Measurements from ENCODE around the gene MICU1. TPM values are rescaled to one million over a fixed set of nuclear protein-coding genes. Genes with fewer than 3 reads are reported as not detected.

Gene MICU1
- total RNA-seq, 4 donors from 2014 or later: 14.6 to 22.2 (median 20.1) TPM

- Histone ChIP-seq H3K27ac (no peak overlapping the region), H3K9me3 (no peaks in the 10 kb centered on the region), H3K36me3 (peaks cover 0 to 41% (median 0%) of the 10 kb centered on the region in 3 donors), H3K4me3 (no peak overlapping the region), H3K4me1 (no peaks in the 10 kb centered on the region), H3K27me3 (no peaks in the 10 kb centered on the region)
- no peak for TF ChIP-seq CTCF (IDR thresholded peaks at IDR 0.05)
- no peak for TF ChIP-seq POLR2A (IDR thresholded peaks at IDR 0.05)
- intact Hi-C loops (cut with DNase I): no loop called here
- no peak for DNase-seq
- 79 to 94% methylated on average over 3 of the region's 3 CpGs for WGBS, 2 donors
These were observed 58.5 kb downstream of the MICU1 start for GRCh38 chr10:72567421-72567820.

GRCh38 chr10:72564596-72564995 is 61.3 kb downstream of the MICU1 start:
- H3K27ac ChIP-seq: no peak overlapping the region
- 67 to 68% methylated on average over 1 of the region's 1 CpG for WGBS, 2 donors
- no peaks in the 10 kb centered on the region for H3K9me3 ChIP-seq
- peaks cover 0 to 68% (median 0%) of the 10 kb centered on the region in 3 donors for H3K36me3 ChIP-seq
- H3K4me1 ChIP-seq: no peaks in the 10 kb centered on the region
- intact Hi-C loops (cut with DNase I): no loop called here
- no peaks in the 10 kb centered on the region for H3K27me3 ChIP-seq
- no peak for TF ChIP-seq POLR2A (IDR thresholded peaks at IDR 0.05)
- no peak for TF ChIP-seq CTCF (IDR thresholded peaks at IDR 0.05)
- no peak for DNase-seq
- no peak overlapping the region for H3K4me3 ChIP-seq

GRCh38 chr10:72563327-72563932 is 62.4 kb downstream of the MICU1 start:
- peaks cover 0 to 77% (median 0%) of the 10 kb centered on the region in 3 donors for H3K36me3 ChIP-seq
- no peaks in the 10 kb centered on the region for H3K27me3 ChIP-seq
- no peak for DNase-seq
- WGBS, 2 donors: 52 to 70% methylated on average over 6 of the region's 6 CpGs
- no peaks in the 10 kb centered on the region for H3K9me3 ChIP-seq
- TF ChIP-seq POLR2A (IDR thresholded peaks at IDR 0.05): no peak
- TF ChIP-seq CTCF (IDR thresholded peaks at IDR 0.05): no peak
- no peak overlapping the region for H3K27ac ChIP-seq
- H3K4me3 ChIP-seq: no peak overlapping the region
- H3K4me1 ChIP-seq: no peaks in the 10 kb centered on the region
- intact Hi-C loops (cut with DNase I): no loop called here

- Histone ChIP-seq H3K4me3 (no peak overlapping the region), H3K27ac (no peak overlapping the region), H3K36me3 (peaks cover 0 to 80% (median 0%) of the 10 kb centered on the region in 3 donors), H3K4me1 (no peaks in the 10 kb centered on the region), H3K9me3 (no peaks in the 10 kb centered on the region), H3K27me3 (no peaks in the 10 kb centered on the region)
- no peak for TF ChIP-seq CTCF (IDR thresholded peaks at IDR 0.05)
- no peak for DNase-seq
- intact Hi-C loops (cut with DNase I): no loop called here
- WGBS, 2 donors: 76 to 84% methylated on average over 3 of the region's 3 CpGs
These were observed 64.1 kb downstream of the MICU1 start for GRCh38 chr10:72561745-72562166.

- no peaks in the 10 kb centered on the region for H3K9me3 ChIP-seq
- H3K27ac ChIP-seq: no peak overlapping the region
- TF ChIP-seq POLR2A (IDR thresholded peaks at IDR 0.05) (no peak), CTCF (IDR thresholded peaks at IDR 0.05) (no peak)
- H3K27me3 ChIP-seq: no peaks in the 10 kb centered on the region
- intact Hi-C loops (cut with DNase I): no loop called here
- no peak overlapping the region for H3K4me3 ChIP-seq
- 89 to 96% methylated on average over 1 of the region's 1 CpG for WGBS, 2 donors
- peaks cover 0 to 44% (median 0%) of the 10 kb centered on the region in 3 donors for H3K36me3 ChIP-seq
- H3K4me1 ChIP-seq: no peaks in the 10 kb centered on the region
- DNase-seq: no peak
These were observed 68.5 kb downstream of the MICU1 start for GRCh38 chr10:72557362-72557761.
